MCF 10A (cell line): Measurements from ENCODE around the gene CECR2. TPM values are rescaled to one million over a fixed set of nuclear protein-coding genes. Genes with fewer than 3 reads are reported as not detected.

Experiments used
- BruUV-seq: library from RNA; stranded (reverse); fragments of 400-500 nt; replicated peaks from 2 replicates; lab custom pipeline; 2021; lab: Mats Ljungman, UMichigan
- CTCF ChIA-PET: fragments of 300-600 bp; sonication (Branson Sonifier 250); formaldehyde crosslinking; extraction: SDS; loops from one replicate; lab custom pipeline; 2021; ENCODE audit warnings: antibody characterized with exemption, inconsistent platforms; lab: Yijun Ruan, JAX
- POLR2A ChIA-PET: fragments of 300-600, 350-650 bp; sonication (Branson Sonifier 250); formaldehyde crosslinking; extraction: SDS; loops from one replicate; lab custom pipeline; 2020; ENCODE audit warnings: antibody characterized with exemption, inconsistent platforms; lab: Yijun Ruan, JAX
- DNase-seq: peaks from one replicate; pipeline ENCODE4 v3.0.0-alpha.2; 2018; ENCODE audit not compliant: unreplicated experiment
- H3K27ac Mint-ChIP-seq: one replicate; pipeline ENCODE4 v1.8.0; 2022; ENCODE audit warnings: mild to moderate bottlenecking, low read depth, mixed read lengths; ENCODE audit not compliant: unreplicated experiment
- H3K27me3 Mint-ChIP-seq: one replicate; pipeline ENCODE4 v1.8.0; 2022; ENCODE audit warnings: mixed read lengths; ENCODE audit not compliant: insufficient read depth, unreplicated experiment
- H3K36me3 Mint-ChIP-seq: one replicate; pipeline ENCODE4 v1.8.0; 2022; ENCODE audit warnings: mild to moderate bottlenecking, moderate library complexity, mixed read lengths; ENCODE audit not compliant: insufficient read depth, unreplicated experiment
- H3K4me1 Mint-ChIP-seq: one replicate; pipeline ENCODE4 v1.8.0; 2022; ENCODE audit warnings: mixed read lengths; ENCODE audit not compliant: insufficient read depth, unreplicated experiment
- H3K4me3 Mint-ChIP-seq: one replicate; pipeline ENCODE4 v1.8.0; 2022; ENCODE audit warnings: mild to moderate bottlenecking, moderate library complexity, mixed read lengths; ENCODE audit not compliant: unreplicated experiment
- H3K9me3 Mint-ChIP-seq: one replicate; pipeline ENCODE4 v1.8.0; 2022; ENCODE audit warnings: mixed read lengths; ENCODE audit not compliant: unreplicated experiment
- CTCF ChIP-seq: fragments of 200-600 bp; IDR thresholded peaks from one replicate; pipeline ENCODE4 v1.8.0; 2022; ENCODE audit warnings: antibody characterized with exemption, mild to moderate bottlenecking; ENCODE audit not compliant: unreplicated experiment
- intact Hi-C: fragments of 100-400 bp; cut with micrococcal nuclease; formaldehyde crosslinking; loops from 2 replicates; pipeline ENCODE4 v1.14.1; 2022
- total RNA-seq: library from RNA; stranded (reverse); gene quantifications from 2 replicates; pipeline ENCODE4 v1.2.3, GENCODE V29; 2022

The CECR2 gene
- total RNA-seq, 1 experiment from 2014 or later = not detected

GRCh38 chr22:17460895-17461294, 91.6 kb downstream of the CECR2 start:
- H3K36me3 Mint-ChIP-seq = no peaks in the 10 kb centered on the region
- H3K9me3 Mint-ChIP-seq = no peaks in the 10 kb centered on the region
- intact Hi-C loops = no loop called here
- no peak for TF ChIP-seq CTCF
- H3K27me3 Mint-ChIP-seq = peaks cover 23% of the 10 kb centered on the region
- H3K27ac Mint-ChIP-seq = no peak overlapping the region
- ChIA-PET CTCF (no interaction called here), POLR2A (no interaction called here)
- H3K4me3 Mint-ChIP-seq = no peak overlapping the region
- no peaks in the 10 kb centered on the region for H3K4me1 Mint-ChIP-seq
- no peak for DNase-seq
- no TSS peak for BruUV-seq

- Mint-ChIP-seq H3K27ac (no peak overlapping the region), H3K9me3 (no peaks in the 10 kb centered on the region), H3K4me1 (no peaks in the 10 kb centered on the region), H3K27me3 (peaks cover 50% of the 10 kb centered on the region), H3K36me3 (no peaks in the 10 kb centered on the region), H3K4me3 (no peak overlapping the region)
- TF ChIP-seq CTCF = no peak
- POLR2A ChIA-PET = no interaction called here
- intact Hi-C loops = no loop called here
- no peak for DNase-seq
- no TSS peak for BruUV-seq
- CTCF ChIA-PET = interaction anchor here (1.2 kb wide), 1 partner anchor 17 kb away, joined by 4 read pairs; no protein-coding TSS in a partner anchor
Measured at GRCh38 chr22:17470880-17471500, 101.7 kb downstream of the CECR2 start.

GRCh38 chr22:17471886-17472535, 102.8 kb downstream of the CECR2 start:
- CTCF ChIA-PET = interaction anchor here (3.2 kb wide), 1 partner anchor 300 kb away, joined by 15 read pairs; no protein-coding TSS in a partner anchor
- Mint-ChIP-seq H3K4me1 (no peaks in the 10 kb centered on the region), H3K9me3 (no peaks in the 10 kb centered on the region), H3K27me3 (peaks cover 42% of the 10 kb centered on the region), H3K36me3 (no peaks in the 10 kb centered on the region), H3K27ac (no peak overlapping the region), H3K4me3 (no peak overlapping the region)
- intact Hi-C loops = no loop called here
- no peak for DNase-seq
- no peak for TF ChIP-seq CTCF
- no TSS peak for BruUV-seq
- POLR2A ChIA-PET = no interaction called here

- POLR2A ChIA-PET = no interaction called here
- no TSS peak for BruUV-seq
- Mint-ChIP-seq H3K4me3 (no peak overlapping the region), H3K9me3 (no peaks in the 10 kb centered on the region), H3K27ac (no peak overlapping the region), H3K4me1 (peaks cover 5% of the 10 kb centered on the region), H3K27me3 (peaks cover 38% of the 10 kb centered on the region), H3K36me3 (no peaks in the 10 kb centered on the region)
- TF ChIP-seq CTCF = no peak
- intact Hi-C loops = no loop called here
- no peak for DNase-seq
- CTCF ChIA-PET = interaction anchor here (3.2 kb wide), 1 partner anchor 301 kb away, joined by 15 read pairs; no protein-coding TSS in a partner anchor
Measured at GRCh38 chr22:17472932-17473331, 103.7 kb downstream of the CECR2 start.
